Body of pancreas (tissue), 4 donors: Measurements from ENCODE around the gene BRD3.

Source experiments
- POLR2A ChIP-seq, 3 donors: fragments of 450-650 bp; IDR thresholded peaks; one replicate each; pipeline ENCODE4 v1.6.1; 2016; ENCODE audit warnings: antibody characterized with exemption in 3 of 3, mild to moderate bottlenecking in 2 of 3
- TF ChIP-seq, protein P1 (sequence below), 7 experiments: fragments of 450-650 bp in 4 of 7; fragments of 200-600 bp in 3 of 7; sonication (generic) in 3 of 7; IDR thresholded peaks; one replicate each; pipeline ENCODE4 v1.5.1; 2016 to 2019; ENCODE audit warnings: antibody characterized with exemption in 7 of 7

- TF ChIP-seq, protein P1, sequence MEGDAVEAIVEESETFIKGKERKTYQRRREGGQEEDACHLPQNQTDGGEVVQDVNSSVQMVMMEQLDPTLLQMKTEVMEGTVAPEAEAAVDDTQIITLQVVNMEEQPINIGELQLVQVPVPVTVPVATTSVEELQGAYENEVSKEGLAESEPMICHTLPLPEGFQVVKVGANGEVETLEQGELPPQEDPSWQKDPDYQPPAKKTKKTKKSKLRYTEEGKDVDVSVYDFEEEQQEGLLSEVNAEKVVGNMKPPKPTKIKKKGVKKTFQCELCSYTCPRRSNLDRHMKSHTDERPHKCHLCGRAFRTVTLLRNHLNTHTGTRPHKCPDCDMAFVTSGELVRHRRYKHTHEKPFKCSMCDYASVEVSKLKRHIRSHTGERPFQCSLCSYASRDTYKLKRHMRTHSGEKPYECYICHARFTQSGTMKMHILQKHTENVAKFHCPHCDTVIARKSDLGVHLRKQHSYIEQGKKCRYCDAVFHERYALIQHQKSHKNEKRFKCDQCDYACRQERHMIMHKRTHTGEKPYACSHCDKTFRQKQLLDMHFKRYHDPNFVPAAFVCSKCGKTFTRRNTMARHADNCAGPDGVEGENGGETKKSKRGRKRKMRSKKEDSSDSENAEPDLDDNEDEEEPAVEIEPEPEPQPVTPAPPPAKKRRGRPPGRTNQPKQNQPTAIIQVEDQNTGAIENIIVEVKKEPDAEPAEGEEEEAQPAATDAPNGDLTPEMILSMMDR (IDR thresholded peaks at IDR 0.05): no peak
- no peak for TF ChIP-seq POLR2A (IDR thresholded peaks at IDR 0.05)
Measured at GRCh38 chr9:134040176-134040565, 27.7 kb downstream of the BRD3 start.
